ENCODE data around the gene PPA1.
"Not testable (repeated sequence)": the region's sequence is repeated elsewhere in the genome, so short reads cannot be mapped to it uniquely, and the experiment has no call there.

Gene PPA1

GRCh38 chr10:70254778-70255328 lies 21.6 kb upstream of the PPA1 start:
- no peak for DNase-seq

GRCh38 chr10:70253878-70254765 lies 20.9 kb upstream of the PPA1 start:
- DNase-seq, result no peak

GRCh38 chr10:70250961-70251680 lies 17.9 kb upstream of the PPA1 start:
- DNase-seq, result no peak

GRCh38 chr10:70247360-70247759 lies 14.1 kb upstream of the PPA1 start:
- no peak for DNase-seq

- DNase-seq, result no peak
These were observed 7.9 kb upstream of the PPA1 start for GRCh38 chr10:70241081-70241480.

GRCh38 chr10:70239986-70240385 lies 6.8 kb upstream of the PPA1 start:
- not testable (repeated sequence) for DNase-seq

- not testable (repeated sequence) for DNase-seq
These were observed 6.1 kb upstream of the PPA1 start for GRCh38 chr10:70239077-70239976.

GRCh38 chr10:70237958-70238536 lies 4.8 kb upstream of the PPA1 start:
- DNase-seq, result not testable (repeated sequence)

- DNase-seq, result no peak
These were observed 1.6 kb upstream of the PPA1 start for GRCh38 chr10:70234668-70235447.

- DNase-seq, result no peak
These were observed 691 bp upstream of the PPA1 start for GRCh38 chr10:70233939-70234300.

GRCh38 chr10:70232859-70233108 lies 445 bp downstream of the PPA1 start:
- DNase-seq, result no peak

- DNase-seq, result no peak
These were observed 922 bp downstream of the PPA1 start for GRCh38 chr10:70232155-70232858.

GRCh38 chr10:70228491-70228890 lies 4.7 kb downstream of the PPA1 start:
- no peak for DNase-seq

- DNase-seq, result no peak
These were observed 5.5 kb downstream of the PPA1 start for GRCh38 chr10:70227548-70228320.

GRCh38 chr10:70223728-70224127 lies 9.5 kb downstream of the PPA1 start:
- no peak for DNase-seq

- DNase-seq, result not testable (repeated sequence)
These were observed 10.3 kb downstream of the PPA1 start for GRCh38 chr10:70222811-70223447.

- DNase-seq, result no peak
These were observed 10.9 kb downstream of the PPA1 start for GRCh38 chr10:70222340-70222794.

GRCh38 chr10:70221030-70221429 lies 12.2 kb downstream of the PPA1 start:
- DNase-seq, result no peak

GRCh38 chr10:70212879-70213278 lies 20.4 kb downstream of the PPA1 start:
- DNase-seq, result no peak

GRCh38 chr10:70212277-70212676 lies 21.0 kb downstream of the PPA1 start:
- no peak for DNase-seq
